ENCODE results near the gene PDLIM4. TPM values are rescaled to one million over a fixed set of nuclear protein-coding genes. Genes with fewer than 3 reads are reported as not detected.

The PDLIM4 gene
- polyA plus RNA-seq, 1 donor from 2014 or later = not detected

GRCh38 chr5:132238901-132239500 is 18.5 kb upstream of the PDLIM4 start:
- TF ChIP-seq SMC3 (conservative IDR thresholded peaks at IDR 0.05; ENCODE audit: poor library complexity) = no peak
- TF ChIP-seq REST (IDR thresholded peaks at IDR 0.05; ENCODE audit: borderline replicate concordance) = no peak
- no peak for TF ChIP-seq EP300 (conservative IDR thresholded peaks at IDR 0.05; ENCODE audit: poor library complexity, severe bottlenecking)
- no peak for TF ChIP-seq POLR2AphosphoS5 (IDR thresholded peaks at IDR 0.05)
- TF ChIP-seq EZH2 (IDR thresholded peaks at IDR 0.05; ENCODE audit: borderline replicate concordance, insufficient read depth, low read length, poor library complexity, severe bottlenecking) = no peak
- no peak for TF ChIP-seq CTCF (IDR thresholded peaks at IDR 0.05; ENCODE audit: poor library complexity, severe bottlenecking)
- no peak for TF ChIP-seq MXI1 (conservative IDR thresholded peaks at IDR 0.05; ENCODE audit: poor library complexity, severe bottlenecking)
- Histone ChIP-seq H3K9me3 (ENCODE audit: low read length) (no peaks in the 10 kb centered on the region), H2AFZ (ENCODE audit: low read depth, low read length) (no peak overlapping the region), H3F3A (ENCODE audit: insufficient read depth, low read length, poor library complexity, severe bottlenecking) (no peaks in the 10 kb centered on the region), H3K4me2 (ENCODE audit: low read length) (no peak overlapping the region), H3K9ac (ENCODE audit: low read length) (no peak overlapping the region), H3K9me2 (ENCODE audit: insufficient read depth, low read length) (no peaks in the 10 kb centered on the region), H4K20me1 (ENCODE audit: insufficient read depth) (no peaks in the 10 kb centered on the region), H3K36me3 (ENCODE audit: insufficient read depth, low read length) (no peaks in the 10 kb centered on the region), H3K27ac (ENCODE audit: low read length) (no peak overlapping the region), H3K4me3 (ENCODE audit: low read length) (no peak overlapping the region), H3K79me2 (replicated peaks; ENCODE audit: insufficient read depth, low read length) (no peaks in the 10 kb centered on the region), H3K27me3 (ENCODE audit: insufficient read depth, low read depth, low read length) (no peaks in the 10 kb centered on the region)

GRCh38 chr5:132239776-132240175 is 17.7 kb upstream of the PDLIM4 start:
- no peaks in the 10 kb centered on the region for H3F3A ChIP-seq (ENCODE audit: insufficient read depth, low read length, poor library complexity, severe bottlenecking)
- TF ChIP-seq POLR2AphosphoS5 (IDR thresholded peaks at IDR 0.05) (no peak), MXI1 (conservative IDR thresholded peaks at IDR 0.05; ENCODE audit: poor library complexity, severe bottlenecking) (no peak), REST (IDR thresholded peaks at IDR 0.05; ENCODE audit: borderline replicate concordance) (no peak), EP300 (conservative IDR thresholded peaks at IDR 0.05; ENCODE audit: poor library complexity, severe bottlenecking) (no peak), TAF1 (IDR thresholded peaks at IDR 0.05; ENCODE audit: low read depth) (no peak), CTCF (IDR thresholded peaks at IDR 0.05; ENCODE audit: poor library complexity, severe bottlenecking) (no peak), RAD21 (conservative IDR thresholded peaks at IDR 0.05) (no peak), SMC3 (conservative IDR thresholded peaks at IDR 0.05; ENCODE audit: poor library complexity) (no peak), EZH2 (IDR thresholded peaks at IDR 0.05; ENCODE audit: borderline replicate concordance, insufficient read depth, low read length, poor library complexity, severe bottlenecking) (no peak)
- H3K4me2 ChIP-seq (ENCODE audit: low read length) = no peak overlapping the region
- H3K4me3 ChIP-seq (ENCODE audit: low read length) = no peak overlapping the region
- H3K79me2 ChIP-seq (replicated peaks; ENCODE audit: insufficient read depth, low read length) = no peaks in the 10 kb centered on the region
- H3K36me3 ChIP-seq (ENCODE audit: insufficient read depth, low read length) = no peaks in the 10 kb centered on the region
- no peaks in the 10 kb centered on the region for H3K9me3 ChIP-seq (ENCODE audit: low read length)
- H2AFZ ChIP-seq (ENCODE audit: low read depth, low read length) = no peak overlapping the region
- no peaks in the 10 kb centered on the region for H3K9me2 ChIP-seq (ENCODE audit: insufficient read depth, low read length)
- H4K20me1 ChIP-seq (ENCODE audit: insufficient read depth) = no peaks in the 10 kb centered on the region
- no peaks in the 10 kb centered on the region for H3K27me3 ChIP-seq (ENCODE audit: insufficient read depth, low read depth, low read length)
- H3K27ac ChIP-seq (ENCODE audit: low read length) = no peak overlapping the region
- H3K9ac ChIP-seq (ENCODE audit: low read length) = no peak overlapping the region

All from neural cell (in vitro differentiated cells).